ENCODE results near the gene MYL6.

DNA sequence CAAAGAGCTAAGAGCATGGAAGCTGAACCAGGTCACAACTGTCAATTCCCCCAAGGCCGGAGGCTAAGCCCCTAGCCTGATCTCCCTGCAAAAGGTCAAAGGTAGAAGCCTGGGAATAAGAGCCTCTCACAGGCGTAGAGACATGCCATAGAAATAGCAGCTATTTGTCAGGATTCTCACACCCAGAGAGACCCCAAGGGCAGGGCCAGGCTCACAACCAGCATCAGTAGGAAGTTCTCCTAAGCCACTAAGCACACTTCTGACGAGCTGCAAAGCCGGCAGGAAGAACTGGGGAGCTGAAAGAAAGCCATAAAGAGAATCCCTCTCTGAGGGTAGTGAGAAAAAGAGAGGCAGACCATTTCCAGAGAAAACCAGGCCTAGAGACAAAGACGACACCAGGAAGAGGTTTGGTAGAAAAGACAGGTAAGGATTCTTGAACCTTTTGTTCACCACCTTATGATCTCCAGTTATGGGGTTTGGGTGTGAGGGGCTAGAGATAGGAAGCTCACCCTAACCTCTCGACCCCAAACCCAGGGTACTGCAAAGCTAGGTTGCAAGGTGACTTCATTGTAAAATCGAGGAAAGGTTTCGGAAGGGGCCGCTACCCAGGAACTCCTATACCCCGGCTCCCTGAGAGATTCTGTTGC lies 30.1 kb downstream of the MYL6 start:
- TF ChIP-seq CTCF (IDR thresholded peaks at IDR 0.05; ENCODE audit: extremely low read depth in 1 of 2, insufficient read depth in 1 of 2, low read depth in 1 of 2, low read length in 2 of 2), result no peak
- TF ChIP-seq POLR2A (IDR thresholded peaks at IDR 0.05; ENCODE audit: low read depth, low read length), result no peak
- TF ChIP-seq, protein P1, sequence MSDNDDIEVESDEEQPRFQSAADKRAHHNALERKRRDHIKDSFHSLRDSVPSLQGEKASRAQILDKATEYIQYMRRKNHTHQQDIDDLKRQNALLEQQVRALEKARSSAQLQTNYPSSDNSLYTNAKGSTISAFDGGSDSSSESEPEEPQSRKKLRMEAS (IDR thresholded peaks at IDR 0.05; ENCODE audit: insufficient read depth, insufficient read length), result no peak
- TF ChIP-seq POLR2AphosphoS5 (IDR thresholded peaks at IDR 0.05; ENCODE audit: insufficient read depth, low read depth, low read length), result no peak
- no peak for TF ChIP-seq EZH2 (IDR thresholded peaks at IDR 0.05; ENCODE audit: borderline replicate concordance, low read depth, low read length, severe bottlenecking)
- TF ChIP-seq MYC (IDR thresholded peaks at IDR 0.05; ENCODE audit: low read depth, low read length), result no peak
- TF ChIP-seq FOS (IDR thresholded peaks at IDR 0.05; ENCODE audit: borderline replicate concordance, insufficient read depth, low read length), result no peak
- no peak for TF ChIP-seq GATA2 (IDR thresholded peaks at IDR 0.05; ENCODE audit: insufficient read depth, insufficient read length, low read depth, low read length)
